UCSD-AML1 (cell line): ENCODE data around the gene POMP.
"Not testable (repeated sequence)": the region's sequence is repeated elsewhere in the genome, so short reads cannot be mapped to it uniquely, and the experiment has no call there.

Experiments used
- DNase-seq: peaks from one replicate; lab custom pipeline; 2025; ENCODE audit not compliant: unreplicated experiment; lab: John Stamatoyannopoulos, UW

POMP gene

GRCh38 chr13:28693605-28694491, 34.9 kb downstream of the POMP start:
- not testable (repeated sequence) for DNase-seq

- DNase-seq: no peak
These were observed 38.5 kb downstream of the POMP start for GRCh38 chr13:28697441-28697840.

GRCh38 chr13:28699246-28699645, 40.3 kb downstream of the POMP start:
- no peak for DNase-seq

- no peak for DNase-seq
These were observed 45.4 kb downstream of the POMP start for GRCh38 chr13:28704282-28704681.

GRCh38 chr13:28704919-28705318, 46.0 kb downstream of the POMP start:
- DNase-seq: no peak

GRCh38 chr13:28705461-28706083, 46.6 kb downstream of the POMP start:
- no peak for DNase-seq

GRCh38 chr13:28707629-28708427, 48.9 kb downstream of the POMP start:
- no peak for DNase-seq

GRCh38 chr13:28710161-28710560, 51.2 kb downstream of the POMP start:
- DNase-seq: no peak

- DNase-seq: no peak
These were observed 55.7 kb downstream of the POMP start for GRCh38 chr13:28714651-28715050.

GRCh38 chr13:28716511-28716910, 57.6 kb downstream of the POMP start:
- no peak for DNase-seq

GRCh38 chr13:28717170-28717569, 58.2 kb downstream of the POMP start:
- no peak for DNase-seq

- no peak for DNase-seq
These were observed 59.2 kb downstream of the POMP start for GRCh38 chr13:28718196-28718542.

- DNase-seq: peak; percentile 45
These were observed 59.8 kb downstream of the POMP start, which contains the start of gene SLC46A3 for GRCh38 chr13:28718543-28719226. Gene SLC46A3, minus strand, starts transcription at chr13:28718970. Its CDS starts 972 bp downstream, at chr13:28717998.

- no peak for DNase-seq
These were observed 60.5 kb downstream of the POMP start for GRCh38 chr13:28719227-28720055.

GRCh38 chr13:28723806-28724205, 64.9 kb downstream of the POMP start:
- no peak for DNase-seq

- no peak for DNase-seq
These were observed 66.2 kb downstream of the POMP start for GRCh38 chr13:28725046-28725610.
